GM23338 (cell line): ENCODE measurements around the gene KIAA1671.

Experiments used
- CREB1 ChIP-seq: fragments of 250-450 bp; sonication (Bioruptor Pico); IDR thresholded peaks from 2 replicates; pipeline ENCODE4 v1.5.0; 2020; ENCODE audit warnings: low read depth, mild to moderate bottlenecking, moderate library complexity
- CTCF ChIP-seq, 2 experiments: fragments of 200-600 bp in 1 of 2; sonication (generic) in 1 of 2; conservative IDR thresholded peaks; 2 replicates each; pipeline versions ENCODE4 v1.5.1 to v1.6.1; 2016 to 2017; ENCODE audit warnings: antibody characterized with exemption in 2 of 2, low read depth in 2 of 2, mild to moderate bottlenecking in 2 of 2, moderate library complexity in 1 of 2
- ETS1 ChIP-seq: IDR thresholded peaks from 2 replicates; pipeline ENCODE4 v1.6.1; 2016; ENCODE audit warnings: antibody characterized with exemption
- EZH2 ChIP-seq: fragments of 200-600 bp; sonication (generic); IDR thresholded peaks from one replicate; pipeline ENCODE4 v1.8.0; 2017; ENCODE audit warnings: antibody characterized with exemption, mild to moderate bottlenecking, low read depth; ENCODE audit not compliant: unreplicated experiment
- EZH2phosphoT487 ChIP-seq: fragments of 200-600 bp; sonication (generic); IDR thresholded peaks from one replicate; pipeline ENCODE4 v1.8.1; 2018; ENCODE audit warnings: antibody characterized with exemption; ENCODE audit not compliant: unreplicated experiment
- JUNB ChIP-seq: IDR thresholded peaks from one replicate; pipeline ENCODE4 v1.6.1; 2016; ENCODE audit warnings: antibody characterized with exemption; ENCODE audit not compliant: unreplicated experiment
- POLR2AphosphoS5 ChIP-seq: IDR thresholded peaks from 2 replicates; pipeline ENCODE4 v1.6.1; 2016; ENCODE audit warnings: antibody characterized with exemption, low read depth
- REST ChIP-seq: IDR thresholded peaks from one replicate; pipeline ENCODE4 v1.6.1; 2018; ENCODE audit warnings: antibody characterized with exemption; ENCODE audit not compliant: unreplicated experiment
- STAT1 ChIP-seq: IDR thresholded peaks from one replicate; pipeline ENCODE4 v1.6.1; 2016; ENCODE audit warnings: antibody characterized with exemption; ENCODE audit not compliant: unreplicated experiment
- ZNF331 ChIP-seq: fragments of 250-450 bp; sonication (Bioruptor Pico); IDR thresholded peaks from 2 replicates; pipeline ENCODE4 v1.5.0; 2020; ENCODE audit warnings: low read depth, mild to moderate bottlenecking, moderate library complexity
- TF ChIP-seq, protein P1 (sequence below): fragments of 250-450 bp; sonication (Bioruptor Pico); IDR thresholded peaks from 2 replicates; pipeline ENCODE4 v1.5.0; 2020; ENCODE audit warnings: mild to moderate bottlenecking, moderate library complexity

GRCh38 chr22:25169278-25170031 is 216.9 kb downstream of the KIAA1671 start:
- no peak for TF ChIP-seq CTCF (conservative IDR thresholded peaks at IDR 0.05; ENCODE audit: low read depth in 2 of 2)
- TF ChIP-seq EZH2phosphoT487, result no peak
- no peak for TF ChIP-seq EZH2
- TF ChIP-seq POLR2AphosphoS5, result no peak
- no peak for TF ChIP-seq REST
- TF ChIP-seq CREB1 (CRISPR knock-in tag), result no peak
- no peak for TF ChIP-seq STAT1
- TF ChIP-seq JUNB, result no peak
- no peak for TF ChIP-seq ZNF331 (CRISPR knock-in tag)
- TF ChIP-seq ETS1, result no peak
- TF ChIP-seq, protein P1, sequence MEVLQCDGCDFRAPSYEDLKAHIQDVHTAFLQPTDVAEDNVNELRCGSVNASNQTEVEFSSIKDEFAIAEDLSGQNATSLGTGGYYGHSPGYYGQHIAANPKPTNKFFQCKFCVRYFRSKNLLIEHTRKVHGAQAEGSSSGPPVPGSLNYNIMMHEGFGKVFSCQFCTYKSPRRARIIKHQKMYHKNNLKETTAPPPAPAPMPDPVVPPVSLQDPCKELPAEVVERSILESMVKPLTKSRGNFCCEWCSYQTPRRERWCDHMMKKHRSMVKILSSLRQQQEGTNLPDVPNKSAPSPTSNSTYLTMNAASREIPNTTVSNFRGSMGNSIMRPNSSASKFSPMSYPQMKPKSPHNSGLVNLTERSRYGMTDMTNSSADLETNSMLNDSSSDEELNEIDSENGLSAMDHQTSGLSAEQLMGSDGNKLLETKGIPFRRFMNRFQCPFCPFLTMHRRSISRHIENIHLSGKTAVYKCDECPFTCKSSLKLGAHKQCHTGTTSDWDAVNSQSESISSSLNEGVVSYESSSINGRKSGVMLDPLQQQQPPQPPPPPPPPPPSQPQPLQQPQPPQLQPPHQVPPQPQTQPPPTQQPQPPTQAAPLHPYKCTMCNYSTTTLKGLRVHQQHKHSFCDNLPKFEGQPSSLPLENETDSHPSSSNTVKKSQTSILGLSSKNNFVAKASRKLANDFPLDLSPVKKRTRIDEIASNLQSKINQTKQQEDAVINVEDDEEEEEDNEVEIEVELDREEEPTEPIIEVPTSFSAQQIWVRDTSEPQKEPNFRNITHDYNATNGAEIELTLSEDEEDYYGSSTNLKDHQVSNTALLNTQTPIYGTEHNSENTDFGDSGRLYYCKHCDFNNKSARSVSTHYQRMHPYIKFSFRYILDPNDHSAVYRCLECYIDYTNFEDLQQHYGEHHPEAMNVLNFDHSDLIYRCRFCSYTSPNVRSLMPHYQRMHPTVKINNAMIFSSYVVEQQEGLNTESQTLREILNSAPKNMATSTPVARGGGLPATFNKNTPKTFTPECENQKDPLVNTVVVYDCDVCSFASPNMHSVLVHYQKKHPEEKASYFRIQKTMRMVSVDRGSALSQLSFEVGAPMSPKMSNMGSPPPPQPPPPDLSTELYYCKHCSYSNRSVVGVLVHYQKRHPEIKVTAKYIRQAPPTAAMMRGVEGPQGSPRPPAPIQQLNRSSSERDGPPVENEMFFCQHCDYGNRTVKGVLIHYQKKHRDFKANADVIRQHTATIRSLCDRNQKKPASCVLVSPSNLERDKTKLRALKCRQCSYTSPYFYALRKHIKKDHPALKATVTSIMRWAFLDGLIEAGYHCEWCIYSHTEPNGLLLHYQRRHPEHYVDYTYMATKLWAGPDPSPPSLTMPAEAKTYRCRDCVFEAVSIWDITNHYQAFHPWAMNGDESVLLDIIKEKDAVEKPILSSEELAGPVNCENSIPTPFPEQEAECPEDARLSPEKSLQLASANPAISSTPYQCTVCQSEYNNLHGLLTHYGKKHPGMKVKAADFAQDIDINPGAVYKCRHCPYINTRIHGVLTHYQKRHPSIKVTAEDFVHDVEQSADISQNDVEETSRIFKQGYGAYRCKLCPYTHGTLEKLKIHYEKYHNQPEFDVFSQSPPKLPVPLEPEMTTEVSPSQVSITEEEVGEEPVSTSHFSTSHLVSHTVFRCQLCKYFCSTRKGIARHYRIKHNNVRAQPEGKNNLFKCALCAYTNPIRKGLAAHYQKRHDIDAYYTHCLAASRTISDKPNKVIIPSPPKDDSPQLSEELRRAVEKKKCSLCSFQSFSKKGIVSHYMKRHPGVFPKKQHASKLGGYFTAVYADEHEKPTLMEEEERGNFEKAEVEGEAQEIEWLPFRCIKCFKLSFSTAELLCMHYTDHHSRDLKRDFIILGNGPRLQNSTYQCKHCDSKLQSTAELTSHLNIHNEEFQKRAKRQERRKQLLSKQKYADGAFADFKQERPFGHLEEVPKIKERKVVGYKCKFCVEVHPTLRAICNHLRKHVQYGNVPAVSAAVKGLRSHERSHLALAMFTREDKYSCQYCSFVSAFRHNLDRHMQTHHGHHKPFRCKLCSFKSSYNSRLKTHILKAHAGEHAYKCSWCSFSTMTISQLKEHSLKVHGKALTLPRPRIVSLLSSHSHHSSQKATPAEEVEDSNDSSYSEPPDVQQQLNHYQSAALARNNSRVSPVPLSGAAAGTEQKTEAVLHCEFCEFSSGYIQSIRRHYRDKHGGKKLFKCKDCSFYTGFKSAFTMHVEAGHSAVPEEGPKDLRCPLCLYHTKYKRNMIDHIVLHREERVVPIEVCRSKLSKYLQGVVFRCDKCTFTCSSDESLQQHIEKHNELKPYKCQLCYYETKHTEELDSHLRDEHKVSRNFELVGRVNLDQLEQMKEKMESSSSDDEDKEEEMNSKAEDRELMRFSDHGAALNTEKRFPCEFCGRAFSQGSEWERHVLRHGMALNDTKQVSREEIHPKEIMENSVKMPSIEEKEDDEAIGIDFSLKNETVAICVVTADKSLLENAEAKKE (CRISPR knock-in tag), result no peak
